IMR-90 (cell line): ENCODE measurements around the gene SLC1A5.
"Not testable (repeated sequence)": the region's sequence is repeated elsewhere in the genome, so short reads cannot be mapped to it uniquely, and the experiment has no call there.

Source experiments
- CTCF ChIP-seq: conservative IDR thresholded peaks from 2 replicates; pipeline ENCODE4 v1.5.1; 2012; ENCODE audit warnings: mild to moderate bottlenecking, low read depth, low read length, improper control_type of control experiment
- POLR2A ChIP-seq: IDR thresholded peaks from 2 replicates; pipeline ENCODE4 v1.6.1; 2012; ENCODE audit warnings: mild to moderate bottlenecking, low read depth, low read length

GRCh38 chr19:46804432-46804831 is 16.0 kb upstream of the SLC1A5 start:
- not testable (repeated sequence) for TF ChIP-seq CTCF, POLR2A
